Peyer's patch (tissue), 4 donors: ENCODE data around the gene C6orf132. TPM values are rescaled to one million over a fixed set of nuclear protein-coding genes. Genes with fewer than 3 reads are reported as not detected.

Source experiments
- DNase-seq, 3 donors: peaks; one replicate each; pipeline ENCODE4 v3.0.0-alpha.2; 2017 to 2019
- H3K27ac ChIP-seq, 4 donors: fragments of 200-600 bp; sonication (generic); one replicate each; pipeline ENCODE4 v1.5.1; 2016 to 2019
- H3K27me3 ChIP-seq, 2 donors: fragments of 200-600 bp; sonication (generic); one replicate each; pipeline ENCODE4 v1.5.1; 2019
- H3K36me3 ChIP-seq, 3 donors: fragments of 200-600 bp; sonication (generic); one replicate each; pipeline ENCODE4 v1.5.1; 2016 to 2019
- H3K4me1 ChIP-seq, 4 donors: fragments of 200-600 bp; sonication (generic); one replicate each; pipeline ENCODE4 v1.5.1; 2016 to 2019
- H3K4me3 ChIP-seq, 4 donors: fragments of 200-600 bp; sonication (generic); 1 replicate in 3 of 4; 2 replicates in 1 of 4; pipeline ENCODE4 v1.5.1; 2016 to 2019; ENCODE audit warnings: mild to moderate bottlenecking in 1 of 4
- H3K9me3 ChIP-seq, 4 donors: fragments of 200-600 bp; sonication (generic); one replicate each; pipeline ENCODE4 v1.5.1; 2016 to 2019; ENCODE audit warnings: mild to moderate bottlenecking in 1 of 4
- CTCF ChIP-seq, 6 experiments: fragments of 450-650 bp in 4 of 6; fragments of 200-600 bp in 2 of 6; sonication (generic) in 1 of 6; IDR thresholded peaks; one replicate each; pipeline ENCODE4 v1.5.1; 2017 to 2019; ENCODE audit warnings: antibody characterized with exemption in 6 of 6, mild to moderate bottlenecking in 3 of 6, moderate library complexity in 1 of 6
- POLR2A ChIP-seq, 2 donors: fragments of 450-650 bp; IDR thresholded peaks; one replicate each; pipeline ENCODE4 v1.5.1; 2017; ENCODE audit warnings: antibody characterized with exemption in 2 of 2, mild to moderate bottlenecking in 2 of 2, moderate library complexity in 2 of 2
- total RNA-seq, 4 donors: library from RNA; depleted of rRNA; stranded (reverse); fragments of >200 nt; gene quantifications; one replicate each; pipeline ENCODE4 v1.1.0, GENCODE V29; 2016

The C6orf132 gene
- total RNA-seq, 4 donors from 2014 or later = 47.9 to 106 (median 95.9) TPM

GRCh38 chr6:42136508-42137193 is 5.8 kb downstream of the C6orf132 start:
- no peaks in the 10 kb centered on the region for H3K9me3 ChIP-seq
- no peaks in the 10 kb centered on the region for H3K27me3 ChIP-seq
- peak overlapping the region; percentile 38 to 96 (median 84) for H3K27ac ChIP-seq
- H3K4me3 ChIP-seq = peak overlapping the region in 2 of 4 donors; percentile 6 to 26
- peaks cover 0 to 39% (median 0%) of the 10 kb centered on the region in 4 donors for H3K4me1 ChIP-seq
- peak in 2 of 3 donors; percentile 67 to 71 for DNase-seq
- TF ChIP-seq CTCF (IDR thresholded peaks at IDR 0.05) (peak in 4 of 6 experiments; percentile 3 to 26 (median 9)), POLR2A (IDR thresholded peaks at IDR 0.05) (no peak)
- H3K36me3 ChIP-seq = peaks cover 0 to 4% (median 0%) of the 10 kb centered on the region in 3 donors

GRCh38 chr6:42135722-42136121 is 6.7 kb downstream of the C6orf132 start:
- H3K27ac ChIP-seq = no peak overlapping the region

GRCh38 chr6:42135161-42135560 is 7.3 kb downstream of the C6orf132 start:
- no peaks in the 10 kb centered on the region for H3K9me3 ChIP-seq
- DNase-seq = no peak
- peaks cover 0 to 39% (median 0%) of the 10 kb centered on the region in 4 donors for H3K4me1 ChIP-seq
- no peak for TF ChIP-seq CTCF (IDR thresholded peaks at IDR 0.05)
- TF ChIP-seq POLR2A (IDR thresholded peaks at IDR 0.05) = no peak
- H3K27me3 ChIP-seq = no peaks in the 10 kb centered on the region
- H3K4me3 ChIP-seq = no peak overlapping the region
- H3K27ac ChIP-seq = no peak overlapping the region
- H3K36me3 ChIP-seq = peaks cover 0 to 11% (median 0%) of the 10 kb centered on the region in 3 donors

More at GRCh38 chr6:42135722-42136121, 6.7 kb downstream of the C6orf132 start:
- no peaks in the 10 kb centered on the region for H3K27me3 ChIP-seq
- no peak overlapping the region for H3K4me3 ChIP-seq
- TF ChIP-seq POLR2A (IDR thresholded peaks at IDR 0.05) (no peak), CTCF (IDR thresholded peaks at IDR 0.05) (no peak)
- DNase-seq = no peak
- H3K9me3 ChIP-seq = no peaks in the 10 kb centered on the region
- H3K4me1 ChIP-seq = peaks cover 0 to 39% (median 0%) of the 10 kb centered on the region in 4 donors
- H3K36me3 ChIP-seq = peaks cover 0 to 10% (median 0%) of the 10 kb centered on the region in 3 donors

- Histone ChIP-seq H3K4me1 (peaks cover 0 to 31% (median 0%) of the 10 kb centered on the region in 4 donors), H3K9me3 (no peaks in the 10 kb centered on the region), H3K27me3 (no peaks in the 10 kb centered on the region), H3K36me3 (peaks cover 0 to 15% (median 0%) of the 10 kb centered on the region in 3 donors), H3K4me3 (no peak overlapping the region), H3K27ac (no peak overlapping the region)
- no peak for TF ChIP-seq POLR2A (IDR thresholded peaks at IDR 0.05)
- no peak for TF ChIP-seq CTCF (IDR thresholded peaks at IDR 0.05)
- no peak for DNase-seq
Observed at GRCh38 chr6:42133926-42134325, 8.5 kb downstream of the C6orf132 start.

GRCh38 chr6:42131531-42131930 is 10.9 kb downstream of the C6orf132 start:
- no peak for DNase-seq
- no peaks in the 10 kb centered on the region for H3K9me3 ChIP-seq
- TF ChIP-seq CTCF (IDR thresholded peaks at IDR 0.05) (no peak), POLR2A (IDR thresholded peaks at IDR 0.05) (no peak)
- no peak overlapping the region for H3K27ac ChIP-seq
- H3K36me3 ChIP-seq = peaks cover 0 to 21% (median 0%) of the 10 kb centered on the region in 3 donors
- H3K27me3 ChIP-seq = no peaks in the 10 kb centered on the region
- no peak overlapping the region for H3K4me3 ChIP-seq
- peaks cover 0 to 13% (median 0%) of the 10 kb centered on the region in 4 donors for H3K4me1 ChIP-seq
